Ovary (tissue), 3 donors: ENCODE results near the gene KNOP1.

ENCODE experiments used
- CTCF ChIP-seq, 3 donors: fragments of 450-650 bp in 2 of 3; fragments of 200-600 bp in 1 of 3; IDR thresholded peaks; one replicate each; pipeline versions ENCODE4 v1.5.1 to v1.8.0; 2016 to 2022; ENCODE audit warnings: antibody characterized with exemption in 3 of 3, mild to moderate bottlenecking in 1 of 3
- POLR2A ChIP-seq: fragments of 450-650 bp; IDR thresholded peaks from one replicate; pipeline ENCODE4 v1.6.1; 2017; ENCODE audit warnings: antibody characterized with exemption, mild to moderate bottlenecking, moderate library complexity
- donor health status: DM: no; HTN: no; CAD: no.

- TF ChIP-seq CTCF (IDR thresholded peaks at IDR 0.05): no peak
- TF ChIP-seq POLR2A: no peak
Measured at GRCh38 chr16:19685176-19685575, 32.9 kb downstream of the KNOP1 start.
